ENCODE measurements around the gene PLCH1.

DNA sequence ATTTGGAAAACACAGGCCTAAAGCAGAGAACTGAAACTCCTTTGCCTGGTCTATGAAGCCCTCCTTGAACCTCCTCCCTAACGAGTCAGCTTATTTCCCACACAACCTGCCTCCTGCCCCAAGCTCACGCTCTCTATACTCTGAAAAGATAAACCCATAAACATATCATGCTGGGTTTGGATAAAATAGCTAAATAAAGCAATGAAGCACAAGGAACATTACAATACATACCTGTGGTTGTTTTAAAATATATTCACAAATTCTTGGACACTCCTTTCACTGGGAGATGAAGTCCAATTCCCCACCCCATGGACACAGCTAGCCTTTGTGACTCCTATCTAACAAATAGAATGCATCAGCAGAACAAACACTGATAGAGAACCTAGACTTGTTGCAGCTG is 98.2 kb downstream of the PLCH1 start:
- TF ChIP-seq EP300 (IDR thresholded peaks at IDR 0.05) (no peak), CTCF (IDR thresholded peaks at IDR 0.05) (no peak)

Data from ovary (tissue), 3 donors.